Kidney epithelial cell (primary cell): Measurements from ENCODE around the gene PROK1. TPM values are rescaled to one million over a fixed set of nuclear protein-coding genes. Genes with fewer than 3 reads are reported as not detected.
"Not testable (repeated sequence)": the region's sequence is repeated elsewhere in the genome, so short reads cannot be mapped to it uniquely, and the experiment has no call there.

Experiments
- DNase-seq: peaks from one replicate; pipeline ENCODE4 v3.0.0-alpha.2; 2010; ENCODE audit warnings: low read depth
- H3K27me3 ChIP-seq: 2 replicates; pipeline ENCODE4 v1.6.0; 2011; ENCODE audit warnings: low read length; ENCODE audit not compliant: control insufficient read depth, insufficient read depth
- H3K36me3 ChIP-seq: 2 replicates; pipeline ENCODE4 v1.5.1; 2011; ENCODE audit warnings: low read length; ENCODE audit not compliant: control insufficient read depth, insufficient read depth
- H3K4me3 ChIP-seq: 2 replicates; pipeline ENCODE4 v1.5.1; 2011; ENCODE audit warnings: low read depth, mild to moderate bottlenecking, control low read depth, low read length
- CTCF ChIP-seq: IDR thresholded peaks from 2 replicates; pipeline ENCODE4 v1.5.1; 2011; ENCODE audit warnings: mild to moderate bottlenecking, moderate library complexity, low read length, control low read depth, inconsistent platforms; ENCODE audit not compliant: insufficient read depth, poor library complexity, severe bottlenecking
- total RNA-seq: library from RNA; depleted of rRNA; stranded (reverse); fragments of >200 nt; gene quantifications from 2 replicates; pipeline ENCODE4 v1.2.3, GENCODE V29; 2015

The PROK1 gene
- not detected in 2 replicates for total RNA-seq

- TF ChIP-seq CTCF: no peak
- H3K4me3 ChIP-seq: no peak within 1 kb of the TSS
- H3K36me3 ChIP-seq: no peaks in the 10 kb centered on the region
- no peak for DNase-seq
- peaks cover 37% of the 10 kb centered on the region for H3K27me3 ChIP-seq
Measured at GRCh38 chr1:110450929-110451328, at the start of gene PROK1. Gene PROK1 (plus strand): TSS chr1:110451149. CDS start chr1:110451217, 68 bp downstream.

DNA sequence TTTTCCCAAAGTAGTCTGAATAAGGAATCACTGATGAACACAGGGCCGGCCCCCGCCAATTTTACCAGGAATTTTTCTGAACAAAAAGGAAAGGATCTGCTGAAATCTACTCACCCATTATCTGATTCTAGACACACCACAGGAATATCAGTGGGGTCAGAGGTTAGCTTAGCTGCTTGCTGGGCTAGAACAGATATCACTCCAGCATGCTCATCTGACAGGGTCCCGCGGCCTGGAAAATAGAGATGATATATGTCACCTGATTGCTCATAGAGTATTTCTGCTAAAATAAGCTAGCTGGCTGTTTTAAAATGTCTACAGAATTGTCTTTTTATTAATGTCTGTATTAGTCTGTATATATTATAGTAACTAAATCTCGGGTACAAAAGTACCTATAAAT is 47.1 kb upstream of the PROK1 start:
- H3K36me3 ChIP-seq: no peaks in the 10 kb centered on the region
- no peak for DNase-seq
- TF ChIP-seq CTCF: no peak
- no peaks in the 10 kb centered on the region for H3K27me3 ChIP-seq
- no peak overlapping the region for H3K4me3 ChIP-seq

DNA sequence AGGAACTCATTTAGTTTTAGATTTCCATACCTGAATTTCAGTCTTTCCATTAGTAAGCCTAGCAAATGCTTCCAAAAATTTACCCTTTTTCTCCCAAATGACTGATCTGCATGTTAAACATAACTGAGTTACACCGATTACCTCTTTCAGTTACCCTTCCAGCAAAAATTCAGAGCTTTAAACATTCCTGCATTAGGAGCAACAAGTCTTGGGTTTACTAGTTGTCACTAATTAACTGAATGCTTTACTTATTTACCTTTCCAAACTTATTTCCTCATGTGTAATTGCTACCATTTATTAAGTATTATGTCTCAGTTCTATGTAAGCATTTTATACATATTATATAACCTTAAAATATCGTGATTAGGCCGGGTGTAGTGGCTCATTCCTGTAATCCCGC is 46.5 kb upstream of the PROK1 start:
- DNase-seq: no peak
- no peaks in the 10 kb centered on the region for H3K36me3 ChIP-seq
- no peaks in the 10 kb centered on the region for H3K27me3 ChIP-seq
- H3K4me3 ChIP-seq: no peak overlapping the region
- TF ChIP-seq CTCF: no peak

GRCh38 chr1:110406407-110406806 is 44.5 kb upstream of the PROK1 start:
- not testable (repeated sequence) for H3K27me3 ChIP-seq, H3K36me3 ChIP-seq, DNase-seq
- peak overlapping the region; percentile 79 for H3K4me3 ChIP-seq

DNA sequence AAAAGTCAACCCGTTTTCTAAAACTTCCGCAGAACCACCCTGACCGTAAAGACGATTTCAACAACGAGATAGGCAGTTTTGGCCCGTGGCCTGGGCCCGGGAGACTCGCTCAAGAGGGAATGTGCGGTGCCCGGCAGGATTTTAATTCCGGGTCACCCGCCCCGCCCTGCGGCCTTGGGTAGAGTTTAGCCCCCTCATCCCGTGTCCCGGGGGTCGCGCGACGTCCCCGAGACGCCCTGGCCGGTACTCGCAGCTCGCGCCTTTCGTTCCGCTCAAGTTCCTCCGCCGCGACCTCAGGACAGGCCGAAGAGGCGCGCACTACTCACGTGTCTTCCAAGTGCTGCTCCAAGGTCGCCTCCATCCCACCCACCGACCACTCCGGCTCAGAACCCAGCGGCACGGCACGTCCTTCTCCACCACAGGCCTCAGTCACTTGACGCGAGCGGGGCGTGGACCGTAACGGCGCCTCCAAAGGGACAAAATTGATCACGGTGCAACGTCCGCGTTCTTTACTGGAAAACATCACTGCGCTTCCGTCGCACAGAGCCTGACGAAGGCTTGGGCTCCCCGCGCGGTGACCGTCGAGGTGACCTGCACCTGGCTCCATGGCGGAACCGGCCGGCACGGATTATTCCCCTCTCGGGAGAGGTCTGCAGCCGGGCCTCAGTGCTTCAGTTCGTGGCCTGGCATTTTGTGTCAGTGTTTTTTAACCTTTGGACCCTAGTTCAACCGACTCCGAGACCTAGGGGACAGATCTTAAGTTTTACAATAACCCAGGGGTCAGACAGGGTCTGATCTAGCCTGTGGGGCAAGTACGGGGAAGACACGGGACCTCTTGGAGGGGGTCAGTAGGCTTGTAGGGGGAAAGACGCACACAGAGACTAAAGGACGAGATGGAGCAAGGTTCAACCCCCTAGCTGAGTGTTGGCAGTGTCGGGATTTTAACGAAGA is 43.4 kb upstream of the PROK1 start, which contains the start of gene LAMTOR5:
Gene LAMTOR5, minus strand, starts transcription at position 435 of the 951 bp plus-strand sequence. Its CDS starts 74 bp downstream, at position 361.
- peak; percentile 55 for DNase-seq
- TF ChIP-seq CTCF: no peak
- Histone ChIP-seq H3K36me3 (no peaks in the 10 kb centered on the region), H3K4me3 (peak within 1 kb of the TSS; percentile 79), H3K27me3 (no peaks in the 10 kb centered on the region)

DNA sequence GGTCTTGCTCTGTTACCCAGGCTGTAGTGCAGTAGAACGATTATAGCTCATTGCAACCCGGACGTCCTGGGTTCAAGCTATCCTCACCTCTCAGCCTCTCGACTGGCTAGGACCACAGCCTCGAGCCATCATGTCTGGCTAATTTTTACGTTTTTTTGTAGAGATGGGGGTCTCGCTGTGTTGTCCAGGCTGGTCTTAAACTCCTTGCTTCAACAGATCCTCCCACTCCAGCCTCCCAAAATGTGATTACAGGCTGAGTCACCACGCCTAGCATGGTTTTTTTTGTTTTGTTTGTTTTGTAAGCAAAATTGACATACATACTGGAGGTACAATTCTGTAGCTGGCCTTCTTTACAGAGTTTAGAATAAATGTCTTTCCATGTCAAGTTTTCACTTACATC is 42.5 kb upstream of the PROK1 start:
- TF ChIP-seq CTCF: no peak
- H3K4me3 ChIP-seq: no peak overlapping the region
- H3K36me3 ChIP-seq: no peaks in the 10 kb centered on the region
- DNase-seq: no peak
- no peaks in the 10 kb centered on the region for H3K27me3 ChIP-seq
